Tibial nerve (tissue), 4 donors: Measurements from ENCODE around the gene SH3BP4.

Experiments used
- EP300 ChIP-seq, 2 donors: sonication (generic); formaldehyde crosslinking; IDR thresholded peaks; one replicate each; pipeline ENCODE4 v1.6.1; 2017; ENCODE audit warnings: antibody characterized with exemption in 2 of 2, mild to moderate bottlenecking in 1 of 2
- POLR2A ChIP-seq, 2 donors: fragments of 450-650 bp; IDR thresholded peaks; one replicate each; pipeline ENCODE4 v1.6.1; 2017; ENCODE audit warnings: antibody characterized with exemption in 2 of 2, mild to moderate bottlenecking in 2 of 2, moderate library complexity in 2 of 2
- TF ChIP-seq, protein P1 (sequence below), 5 experiments: fragments of 200-600 bp in 3 of 5; fragments of 450-650 bp in 2 of 5; sonication (generic) in 3 of 5; IDR thresholded peaks; one replicate each; pipeline ENCODE4 v1.5.1; 2016 to 2019; ENCODE audit warnings: antibody characterized with exemption in 5 of 5, mild to moderate bottlenecking in 3 of 5, moderate library complexity in 2 of 5

DNA sequence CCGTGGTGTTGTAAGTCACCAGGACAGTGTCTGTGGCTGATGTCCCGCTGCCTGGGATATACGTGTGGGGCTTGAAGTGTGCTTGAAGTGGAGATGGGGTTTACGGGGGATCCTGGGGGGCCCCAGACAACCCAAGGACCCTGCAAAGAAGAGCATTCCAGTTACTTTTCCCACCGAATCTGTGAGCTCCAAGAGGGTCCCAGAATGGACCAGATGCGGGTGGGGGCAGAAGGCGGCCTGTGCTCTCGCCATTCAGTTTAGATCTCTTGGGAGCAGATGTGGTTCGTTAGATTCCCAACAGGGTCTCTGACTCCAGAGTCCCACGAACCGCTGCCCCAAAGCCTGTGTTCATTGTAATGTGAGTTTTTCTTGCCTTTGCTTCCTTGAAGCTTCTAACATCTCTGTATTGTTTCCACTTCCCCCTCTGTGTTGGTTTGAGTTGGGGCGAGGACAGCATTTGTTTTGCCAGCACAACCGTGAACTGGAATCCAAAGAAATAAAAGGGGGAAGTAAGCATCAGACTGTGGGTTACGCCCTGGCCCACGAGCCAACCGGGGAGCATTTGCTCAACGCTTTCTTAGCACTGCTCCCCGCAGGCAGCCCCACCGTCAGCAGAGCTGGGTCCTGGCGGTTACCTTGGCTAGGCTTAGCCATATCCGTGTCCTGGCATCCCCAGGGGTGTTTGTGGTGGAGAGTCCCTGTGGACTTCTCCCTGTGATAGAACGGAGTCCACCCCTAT, 92.1 kb downstream of the SH3BP4 start:
- TF ChIP-seq, protein P1, sequence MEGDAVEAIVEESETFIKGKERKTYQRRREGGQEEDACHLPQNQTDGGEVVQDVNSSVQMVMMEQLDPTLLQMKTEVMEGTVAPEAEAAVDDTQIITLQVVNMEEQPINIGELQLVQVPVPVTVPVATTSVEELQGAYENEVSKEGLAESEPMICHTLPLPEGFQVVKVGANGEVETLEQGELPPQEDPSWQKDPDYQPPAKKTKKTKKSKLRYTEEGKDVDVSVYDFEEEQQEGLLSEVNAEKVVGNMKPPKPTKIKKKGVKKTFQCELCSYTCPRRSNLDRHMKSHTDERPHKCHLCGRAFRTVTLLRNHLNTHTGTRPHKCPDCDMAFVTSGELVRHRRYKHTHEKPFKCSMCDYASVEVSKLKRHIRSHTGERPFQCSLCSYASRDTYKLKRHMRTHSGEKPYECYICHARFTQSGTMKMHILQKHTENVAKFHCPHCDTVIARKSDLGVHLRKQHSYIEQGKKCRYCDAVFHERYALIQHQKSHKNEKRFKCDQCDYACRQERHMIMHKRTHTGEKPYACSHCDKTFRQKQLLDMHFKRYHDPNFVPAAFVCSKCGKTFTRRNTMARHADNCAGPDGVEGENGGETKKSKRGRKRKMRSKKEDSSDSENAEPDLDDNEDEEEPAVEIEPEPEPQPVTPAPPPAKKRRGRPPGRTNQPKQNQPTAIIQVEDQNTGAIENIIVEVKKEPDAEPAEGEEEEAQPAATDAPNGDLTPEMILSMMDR (IDR thresholded peaks at IDR 0.05) = no peak
- TF ChIP-seq EP300 (IDR thresholded peaks at IDR 0.05) (peak in 1 of 2 donors; percentile 36), POLR2A (IDR thresholded peaks at IDR 0.05) (no peak)
